ENCODE measurements around the gene CORO1C.
"Not testable (repeated sequence)": the region's sequence is repeated elsewhere in the genome, so short reads cannot be mapped to it uniquely, and the experiment has no call there.

The CORO1C gene

DNA sequence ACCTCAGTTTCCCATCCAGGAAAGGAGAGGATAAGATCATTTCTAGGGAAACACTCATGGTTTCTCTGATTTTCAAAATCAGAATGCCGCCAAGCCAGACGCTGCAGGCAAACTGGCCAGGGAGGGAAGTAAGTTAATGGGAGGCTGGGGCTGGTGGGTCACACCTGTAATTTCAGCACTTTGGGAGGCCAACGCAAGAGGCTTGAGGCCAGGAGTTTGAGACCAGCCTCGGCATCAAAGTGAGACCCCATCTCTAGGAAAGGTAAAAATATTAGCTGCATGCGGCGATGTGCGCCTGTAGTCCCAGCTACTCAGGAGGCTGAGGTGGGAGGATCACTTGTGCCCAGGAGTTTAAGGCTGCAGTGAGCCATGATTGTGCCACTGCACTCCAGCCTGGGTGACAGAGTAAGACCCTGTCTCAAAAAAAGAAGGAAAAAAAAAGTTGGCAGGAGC is 98.2 kb downstream of the CORO1C start:
- DNase-seq, result no peak

- DNase-seq, result not testable (repeated sequence)
Measured at GRCh38 chr12:108631261-108631660, 100.1 kb downstream of the CORO1C start.

DNA sequence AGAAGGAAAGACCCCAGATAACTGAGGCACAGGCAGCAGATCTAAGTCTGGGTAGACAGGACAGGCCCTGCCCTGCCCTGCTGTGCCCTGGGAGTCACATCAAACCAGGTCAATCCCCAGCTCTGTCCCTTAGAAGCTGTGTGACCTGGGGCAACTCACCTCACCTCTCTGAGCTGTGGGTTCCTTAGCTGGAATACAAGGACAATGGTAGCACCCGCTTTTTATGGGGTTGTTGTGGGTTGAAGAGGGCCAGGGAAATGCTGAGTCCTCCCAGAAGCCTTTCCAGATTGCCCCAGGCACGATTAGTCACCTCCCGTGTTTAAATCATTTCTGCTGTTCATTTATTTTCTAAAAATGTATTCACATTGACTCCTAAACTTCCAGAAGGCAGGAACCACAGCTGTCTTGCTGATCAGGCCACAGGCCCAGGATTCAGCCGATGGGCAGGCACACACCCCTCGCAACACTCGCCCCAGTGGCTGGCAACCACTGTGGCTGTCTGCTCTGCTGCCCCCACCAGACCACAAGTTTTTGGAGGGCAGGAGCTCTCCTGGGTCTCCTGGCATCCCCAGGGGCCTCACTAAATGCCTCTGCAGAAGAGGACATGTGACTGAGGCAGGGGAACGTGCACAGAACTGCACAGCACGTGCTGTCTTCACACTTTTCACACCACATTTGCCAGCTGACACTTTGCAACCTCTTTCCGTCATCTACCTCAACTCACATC is 100.7 kb downstream of the CORO1C start:
- no peak for DNase-seq

DNA sequence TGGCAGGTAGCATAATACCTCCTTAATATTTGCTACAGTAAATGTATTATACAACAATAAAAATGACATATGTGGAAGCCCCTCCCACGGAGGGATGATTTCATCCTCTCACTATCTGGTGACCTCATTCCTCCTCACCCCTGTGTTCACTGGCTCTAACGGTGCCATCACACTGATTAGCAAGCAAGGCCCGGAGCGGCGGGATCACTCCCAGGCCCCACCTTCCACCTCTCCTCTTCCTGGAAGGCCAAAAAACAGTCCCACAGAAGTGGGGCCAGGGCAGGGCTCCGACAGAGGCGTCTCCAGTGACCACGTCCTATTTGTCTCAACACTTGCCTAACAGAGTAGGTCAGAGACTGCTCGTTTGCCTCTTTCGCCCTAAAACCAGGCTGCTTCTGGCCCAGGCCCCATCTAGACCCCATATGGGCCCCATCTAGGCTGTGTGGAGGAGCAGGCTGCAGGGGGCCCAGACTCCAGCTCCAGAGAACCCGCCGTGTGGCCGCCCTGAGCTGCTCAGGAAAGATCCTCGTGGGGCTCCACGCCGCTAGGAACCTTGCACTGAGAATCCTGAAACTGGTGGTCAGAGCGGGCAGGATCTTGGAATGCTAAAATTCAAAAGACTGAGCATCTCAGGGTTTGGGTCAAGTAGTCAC is 101.4 kb downstream of the CORO1C start:
- no peak for DNase-seq

DNA sequence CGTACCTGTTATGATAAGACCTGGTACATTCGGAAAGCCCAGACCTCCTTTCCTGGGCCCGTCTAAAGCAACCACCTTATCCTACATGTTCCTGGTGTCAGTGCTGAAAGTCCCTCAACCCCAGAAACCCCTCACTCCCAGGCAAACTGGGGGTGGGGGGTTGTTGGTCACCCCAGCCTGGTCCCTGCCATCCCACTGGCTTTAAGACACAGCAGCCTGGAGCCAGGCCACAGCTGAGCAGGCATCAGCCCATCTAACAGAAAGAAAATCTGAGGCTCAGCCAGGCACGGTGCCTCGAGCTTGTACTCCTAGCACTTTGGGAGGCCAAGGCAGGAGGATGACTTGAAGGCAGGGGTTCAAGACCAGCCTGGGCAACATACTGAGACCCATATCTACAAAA is 102.2 kb downstream of the CORO1C start:
- DNase-seq, result no peak

DNA sequence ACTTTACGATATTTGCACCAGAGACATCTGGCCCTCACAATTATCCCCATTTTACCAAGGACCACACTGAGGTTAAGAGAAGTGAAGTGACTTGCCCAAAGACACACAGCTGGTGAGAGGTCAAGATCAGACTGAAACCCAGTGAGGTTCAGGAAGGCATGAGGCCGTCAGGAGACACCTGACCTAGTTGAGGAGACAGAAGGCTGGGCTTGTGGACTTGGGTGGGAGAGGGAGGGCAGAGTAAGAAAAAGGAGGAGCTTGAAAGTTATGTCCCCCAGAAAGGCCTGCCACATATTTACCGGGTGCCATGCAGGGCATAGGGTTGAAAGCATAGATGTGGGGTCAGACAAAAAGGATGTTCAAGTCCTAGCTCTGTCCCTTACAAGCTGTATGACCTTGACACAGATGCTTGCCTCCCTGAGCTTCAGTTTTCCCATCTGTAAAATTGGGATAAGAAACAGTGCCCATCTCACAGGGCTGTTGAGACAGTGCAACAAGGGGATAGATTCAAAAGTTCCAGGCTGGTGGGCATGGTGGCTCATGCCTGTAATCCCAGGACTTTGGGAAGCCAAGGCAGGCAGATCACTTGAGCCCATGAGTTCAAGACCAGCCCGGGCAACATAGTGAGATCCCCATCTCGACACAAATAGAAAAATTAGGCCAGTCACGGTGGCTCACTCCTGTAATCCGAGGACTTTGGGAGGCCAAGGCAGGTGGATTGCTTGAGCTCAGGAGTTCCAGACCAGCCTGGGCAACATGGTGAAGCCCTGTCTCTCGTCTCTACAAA is 104.0 kb downstream of the CORO1C start:
- no peak for DNase-seq

DNA sequence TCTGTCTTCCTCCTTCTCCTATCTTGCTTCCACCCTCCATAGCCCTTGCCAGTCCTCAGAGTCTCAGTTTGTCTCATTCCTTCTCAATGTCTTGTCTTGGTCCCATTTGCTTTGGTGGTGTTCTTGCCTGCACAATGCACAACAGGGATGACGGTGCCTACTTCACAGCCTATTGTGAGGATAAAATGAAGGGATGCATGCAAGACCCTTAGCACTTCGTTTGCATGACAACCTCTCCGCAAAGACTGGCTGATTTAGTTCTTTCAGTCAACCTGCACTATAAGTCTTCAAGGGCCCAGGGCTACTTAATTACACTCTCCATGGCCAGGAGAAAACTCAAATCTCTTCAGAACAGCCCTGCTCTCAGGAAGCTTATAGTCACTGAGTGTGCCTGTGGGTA is 106.1 kb downstream of the CORO1C start:
- DNase-seq, result no peak

- DNase-seq, result no peak
Measured at GRCh38 chr12:108623577-108623976, 107.7 kb downstream of the CORO1C start.

DNA sequence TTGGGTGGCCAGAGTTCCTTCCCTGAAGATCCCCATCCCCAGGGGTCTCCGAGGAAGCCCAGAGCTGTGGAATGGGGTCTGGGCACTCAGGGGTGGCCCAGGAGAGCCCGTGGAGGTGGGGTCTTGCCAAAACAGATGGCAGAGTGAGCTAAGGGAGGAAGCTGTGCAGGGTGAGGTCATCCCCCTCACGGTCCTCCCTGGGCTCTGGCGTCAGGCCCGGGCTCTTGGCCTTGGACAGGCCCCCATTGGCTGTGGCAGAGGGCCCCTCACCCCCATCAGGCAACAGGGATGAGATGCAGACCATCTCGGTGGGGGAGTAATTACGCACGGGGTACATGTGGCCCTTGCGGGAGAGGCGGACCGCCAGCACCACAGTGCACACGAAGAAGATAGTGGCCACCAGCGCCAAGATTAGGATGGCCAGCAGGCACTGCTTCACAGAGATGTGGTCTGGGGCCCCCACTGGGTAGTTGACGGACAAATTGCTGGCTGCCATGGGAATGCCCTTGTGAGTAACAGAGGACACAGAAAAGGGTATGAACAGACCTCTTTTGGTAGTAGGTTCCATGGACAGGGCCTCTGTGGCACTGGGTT is 108.3 kb downstream of the CORO1C start:
- no peak for DNase-seq

DNA sequence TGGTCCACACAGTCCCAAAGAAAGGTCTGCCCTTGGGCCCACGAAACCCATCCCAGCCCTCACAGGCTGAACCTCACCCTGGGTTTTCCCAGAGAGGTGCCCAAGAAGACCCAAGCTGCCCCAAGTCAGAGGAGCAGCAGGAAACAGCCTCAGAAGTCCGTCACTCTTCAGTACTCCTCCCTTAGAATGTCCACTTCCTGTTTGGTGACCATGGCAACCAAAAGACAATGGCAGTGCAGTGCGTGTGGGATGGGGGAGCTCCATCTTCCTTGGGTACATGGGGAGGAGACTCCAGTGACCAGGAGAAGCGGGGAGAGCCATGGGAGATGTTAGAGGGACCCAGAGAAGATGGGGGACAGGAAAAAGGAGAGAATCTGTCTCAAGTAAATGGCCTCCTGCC is 108.9 kb downstream of the CORO1C start:
- DNase-seq, result no peak

DNA sequence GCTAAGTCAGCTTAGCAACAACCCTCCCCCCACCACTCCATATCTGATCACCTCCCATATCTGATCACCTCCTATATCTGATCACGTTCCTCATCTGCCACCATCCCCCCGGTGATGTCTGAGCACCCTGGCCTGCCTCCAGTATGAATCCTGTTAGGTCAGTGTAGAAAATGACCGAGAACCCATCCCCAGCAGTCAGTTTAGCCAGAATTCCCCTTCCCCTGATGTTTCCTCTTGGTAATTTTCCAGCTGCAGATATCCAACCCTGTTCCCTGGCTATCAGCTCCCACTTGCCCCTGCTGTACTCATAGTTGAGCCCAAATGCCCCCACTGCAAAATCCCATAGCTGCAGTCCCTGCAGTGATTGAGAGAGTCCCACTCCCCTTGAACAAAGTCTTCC is 110.2 kb downstream of the CORO1C start:
- no peak for DNase-seq

- DNase-seq, result no peak
Measured at GRCh38 chr12:108620236-108620879, 111.0 kb downstream of the CORO1C start.

DNA sequence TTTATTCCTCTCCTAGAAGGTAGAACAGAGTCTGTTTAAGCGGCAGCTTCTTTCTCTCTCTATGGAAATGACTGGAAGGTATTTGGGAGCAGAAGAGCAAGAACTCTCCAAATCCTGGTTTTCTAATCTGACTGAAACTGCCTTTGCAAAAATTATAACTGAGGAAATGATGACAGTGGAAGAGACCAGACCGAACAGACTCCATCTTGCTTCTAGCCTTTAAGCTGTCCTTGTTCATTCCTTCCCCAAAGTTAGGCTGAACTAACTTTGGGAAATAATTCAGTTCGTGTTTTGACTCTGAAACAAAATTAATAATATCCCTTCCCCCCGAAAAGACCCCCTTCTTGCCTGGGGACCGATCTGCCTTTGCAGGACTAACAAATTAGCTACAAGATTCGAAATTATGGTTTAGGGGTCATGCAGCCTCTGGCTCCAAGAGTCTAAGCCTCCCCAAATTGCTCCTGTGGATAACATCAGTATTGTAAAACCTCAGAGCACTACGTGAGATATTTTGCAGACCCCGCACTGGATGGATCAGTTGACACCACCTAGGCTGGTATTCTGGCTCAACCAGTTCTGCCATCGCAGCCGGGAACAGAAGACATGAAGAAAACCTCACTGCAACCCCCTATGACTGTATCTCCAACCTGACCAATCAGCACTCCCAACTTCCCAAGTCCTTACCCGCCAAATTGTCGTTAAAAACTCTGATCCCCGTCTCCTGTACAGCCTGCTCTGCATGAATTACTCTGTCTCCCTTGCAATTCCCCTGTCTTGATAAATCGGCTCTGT is 111.8 kb downstream of the CORO1C start:
- DNase-seq, result no peak

DNA sequence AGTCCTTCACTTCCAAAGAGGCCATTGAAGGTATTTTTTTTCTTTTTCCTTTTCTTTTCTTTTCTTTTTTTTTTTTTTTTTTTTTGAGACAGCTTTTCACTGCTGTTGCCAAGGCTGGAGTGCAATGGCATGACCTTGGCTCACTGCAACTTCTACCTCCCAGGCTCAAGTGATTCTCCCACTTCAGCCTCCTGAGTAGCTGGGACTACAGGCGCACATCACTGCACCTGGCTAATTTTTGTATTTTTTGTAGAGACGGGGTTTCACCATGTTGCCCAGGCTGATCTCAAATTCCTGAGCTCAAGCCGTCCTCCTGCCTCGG is 112.4 kb downstream of the CORO1C start:
- not testable (repeated sequence) for DNase-seq

DNA sequence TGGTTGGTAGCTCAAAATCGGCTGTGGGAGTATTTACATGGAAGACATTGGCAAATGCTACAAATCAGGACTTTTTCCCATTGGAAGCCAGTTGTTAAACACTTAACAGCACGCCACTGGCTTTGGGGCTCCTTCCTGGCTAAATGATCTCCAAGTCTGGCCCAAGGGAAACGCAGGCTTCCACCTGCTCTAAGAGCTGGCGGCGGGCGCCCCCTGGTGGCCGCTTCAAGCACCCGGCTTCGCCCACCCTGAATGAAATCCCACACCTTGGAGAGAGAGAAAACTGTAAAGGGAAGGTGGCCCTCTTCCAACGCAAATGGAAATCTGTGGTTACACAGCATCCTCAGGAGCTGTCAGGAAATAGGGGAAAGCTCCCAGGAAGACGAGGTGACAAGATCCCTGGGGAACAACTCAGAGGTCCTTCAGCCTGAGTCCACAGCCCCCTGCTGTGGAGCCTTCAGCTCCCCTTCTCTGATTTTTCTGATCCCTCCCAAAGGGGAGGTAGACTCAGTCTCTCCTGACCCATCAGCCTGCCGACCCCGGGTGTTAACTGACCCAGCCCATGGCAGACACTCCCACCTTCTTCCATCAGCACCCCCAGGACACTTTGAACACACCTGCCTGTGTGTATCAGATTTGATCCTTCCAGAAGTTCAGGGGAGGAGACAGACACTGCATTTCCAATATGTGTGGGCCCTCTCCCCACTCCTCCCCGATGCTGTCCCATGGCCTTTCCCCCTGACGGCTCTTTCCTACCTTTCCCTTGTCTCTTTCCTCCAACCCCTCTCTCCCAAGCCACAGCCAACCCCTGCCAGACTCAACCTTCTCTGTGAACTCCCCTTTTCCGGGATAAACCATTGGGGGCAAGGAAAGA is 113.0 kb downstream of the CORO1C start:
- peak; percentile 48 for DNase-seq

GRCh38 chr12:108616941-108617858 is 114.1 kb downstream of the CORO1C start:
- no peak for DNase-seq

GRCh38 chr12:108616359-108616758 is 115.0 kb downstream of the CORO1C start:
- no peak for DNase-seq

- no peak for DNase-seq
Measured at GRCh38 chr12:108615918-108616317, 115.4 kb downstream of the CORO1C start.

- no peak for DNase-seq
Measured at GRCh38 chr12:108614639-108615038, 116.7 kb downstream of the CORO1C start.

GRCh38 chr12:108614041-108614440 is 117.3 kb downstream of the CORO1C start:
- DNase-seq, result no peak

All from NCI-H1694 treated with DMSO at 0.1 percent for 48 hours (cell line).